ENCODE data around the gene CDYL2.

- TF ChIP-seq POLR2AphosphoS5 (IDR thresholded peaks at IDR 0.05; ENCODE audit: borderline replicate concordance, low read depth, low read length) (no peak), EZH2 (IDR thresholded peaks at IDR 0.05) (no peak), FOXP2 (optimal IDR thresholded peaks at IDR 0.05; ENCODE audit: control extremely low read depth, extremely low read length, insufficient read depth) (no peak)
These were observed 137.8 kb downstream of the CDYL2 start for GRCh38 chr16:80666378-80667250.
